HG02763 (cell line): ENCODE results near the gene BBS9.

Experiments
- ATAC-seq: cut with Tn5 transposase; IDR thresholded peaks from one replicate; pipeline ENCODE4 v1.9.1; 2021; ENCODE audit warnings: mild to moderate bottlenecking, moderate library complexity; ENCODE audit not compliant: unreplicated experiment

The BBS9 gene

GRCh38 chr7:33118383-33118782 is 11.0 kb upstream of the BBS9 start:
- no peak for ATAC-seq

GRCh38 chr7:33127085-33127484 is 2.3 kb upstream of the BBS9 start:
- no peak for ATAC-seq

GRCh38 chr7:33128631-33128989 is 754 bp upstream of the BBS9 start:
- ATAC-seq: no peak

GRCh38 chr7:33129806-33130153 is 416 bp downstream of the BBS9 start:
- no peak for ATAC-seq

GRCh38 chr7:33130184-33130583 is 820 bp downstream of the BBS9 start:
- ATAC-seq: no peak

GRCh38 chr7:33137103-33137502 is 7.7 kb downstream of the BBS9 start:
- ATAC-seq: no peak

- ATAC-seq: no peak
Measured at GRCh38 chr7:33142585-33142984, 13.2 kb downstream of the BBS9 start.

- no peak for ATAC-seq
Measured at GRCh38 chr7:33143996-33144718, 14.8 kb downstream of the BBS9 start.

- no peak for ATAC-seq
Measured at GRCh38 chr7:33145156-33145555, 15.8 kb downstream of the BBS9 start.

- ATAC-seq: no peak
Measured at GRCh38 chr7:33152087-33152486, 22.7 kb downstream of the BBS9 start.

GRCh38 chr7:33155811-33156210 is 26.4 kb downstream of the BBS9 start:
- ATAC-seq: no peak

GRCh38 chr7:33156441-33156840 is 27.1 kb downstream of the BBS9 start:
- no peak for ATAC-seq

GRCh38 chr7:33157311-33157710 is 27.9 kb downstream of the BBS9 start:
- ATAC-seq: no peak

- no peak for ATAC-seq
Measured at GRCh38 chr7:33157781-33158180, 28.4 kb downstream of the BBS9 start.

- ATAC-seq: no peak
Measured at GRCh38 chr7:33177876-33178275, 48.5 kb downstream of the BBS9 start.

GRCh38 chr7:33179519-33179918 is 50.2 kb downstream of the BBS9 start:
- ATAC-seq: no peak

- ATAC-seq: no peak
Measured at GRCh38 chr7:33183504-33183903, 54.1 kb downstream of the BBS9 start.

- no peak for ATAC-seq
Measured at GRCh38 chr7:33184828-33185227, 55.5 kb downstream of the BBS9 start.

GRCh38 chr7:33185786-33186185 is 56.4 kb downstream of the BBS9 start:
- no peak for ATAC-seq

- no peak for ATAC-seq
Measured at GRCh38 chr7:33186192-33186591, 56.8 kb downstream of the BBS9 start.

- ATAC-seq: no peak
Measured at GRCh38 chr7:33190688-33191304, 61.4 kb downstream of the BBS9 start.

- no peak for ATAC-seq
Measured at GRCh38 chr7:33191340-33191739, 62.0 kb downstream of the BBS9 start.

GRCh38 chr7:33192695-33193291 is 63.4 kb downstream of the BBS9 start:
- no peak for ATAC-seq
